Esophagus squamous epithelium (tissue), 4 donors: ENCODE measurements around the gene GLS.

Experiments
- CTCF ChIP-seq, 6 experiments: fragments of 450-650 bp in 4 of 6; fragments of 200-600 bp in 2 of 6; sonication (generic) in 2 of 6; IDR thresholded peaks; one replicate each; pipeline ENCODE4 v1.5.1; 2016 to 2019; ENCODE audit warnings: antibody characterized with exemption in 6 of 6, mild to moderate bottlenecking in 4 of 6, moderate library complexity in 4 of 6
- POLR2A ChIP-seq, 4 donors: fragments of 450-650 bp; IDR thresholded peaks; one replicate each; pipeline ENCODE4 v1.6.1; 2017; ENCODE audit warnings: antibody characterized with exemption in 4 of 4, mild to moderate bottlenecking in 4 of 4, moderate library complexity in 3 of 4

- TF ChIP-seq POLR2A (IDR thresholded peaks at IDR 0.05) (no peak), CTCF (IDR thresholded peaks at IDR 0.05) (no peak)
Observed at GRCh38 chr2:190927301-190927700, 46.7 kb downstream of the GLS start.
